ENCODE measurements around the gene OTOP3.

Gene OTOP3

DNA sequence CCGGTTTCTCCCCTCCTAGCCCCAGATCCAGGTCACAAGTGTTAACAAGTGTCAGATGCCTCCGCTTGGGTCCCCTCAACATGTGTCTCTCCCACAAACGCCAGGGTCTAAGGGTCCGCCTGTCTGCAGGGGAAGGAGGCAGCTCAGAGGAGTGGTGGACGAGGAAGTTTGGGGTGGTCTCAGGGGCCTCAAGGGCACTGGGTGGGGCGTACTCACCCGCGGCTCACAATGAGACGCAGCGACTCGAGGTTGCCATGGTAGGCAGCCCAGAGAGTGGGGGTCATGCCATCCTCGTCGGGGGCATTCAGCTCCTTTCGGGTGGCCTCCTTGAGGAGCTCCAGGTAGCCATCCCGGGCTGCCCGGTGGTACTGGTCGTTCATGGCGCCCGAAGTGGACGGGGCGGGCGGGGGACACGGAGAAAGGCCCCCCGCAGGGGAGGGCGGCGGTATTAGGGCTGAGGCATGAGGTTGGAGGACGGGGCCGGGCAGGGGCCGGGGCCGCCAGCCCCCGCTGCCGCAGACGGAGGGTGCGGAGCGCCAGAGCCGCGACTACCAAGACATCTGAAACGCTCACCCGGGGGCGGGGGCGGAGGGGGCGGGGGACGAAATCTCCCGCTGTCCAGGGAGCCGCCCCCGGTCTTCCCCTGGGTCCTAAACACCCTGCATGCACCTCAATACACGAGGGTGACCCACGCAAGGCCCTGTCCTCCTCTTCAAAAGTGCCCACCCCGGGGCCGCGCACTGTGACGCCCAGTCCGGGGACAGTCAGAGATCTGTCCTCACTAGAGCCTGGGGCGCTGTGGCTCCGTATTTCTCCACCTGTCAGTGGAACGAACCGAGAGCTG, 12.8 kb upstream of the OTOP3 start, which contains the start of gene USH1G:
Gene USH1G (minus strand): TSS at position 562 of the 844 bp plus-strand sequence. CDS start 182 bp downstream, at position 380.
- H3K27ac ChIP-seq: no peak within 1 kb of the TSS
- no peak for TF ChIP-seq ZFX (IDR thresholded peaks at IDR 0.05; ENCODE audit: borderline replicate concordance)
- TF ChIP-seq, protein P1, sequence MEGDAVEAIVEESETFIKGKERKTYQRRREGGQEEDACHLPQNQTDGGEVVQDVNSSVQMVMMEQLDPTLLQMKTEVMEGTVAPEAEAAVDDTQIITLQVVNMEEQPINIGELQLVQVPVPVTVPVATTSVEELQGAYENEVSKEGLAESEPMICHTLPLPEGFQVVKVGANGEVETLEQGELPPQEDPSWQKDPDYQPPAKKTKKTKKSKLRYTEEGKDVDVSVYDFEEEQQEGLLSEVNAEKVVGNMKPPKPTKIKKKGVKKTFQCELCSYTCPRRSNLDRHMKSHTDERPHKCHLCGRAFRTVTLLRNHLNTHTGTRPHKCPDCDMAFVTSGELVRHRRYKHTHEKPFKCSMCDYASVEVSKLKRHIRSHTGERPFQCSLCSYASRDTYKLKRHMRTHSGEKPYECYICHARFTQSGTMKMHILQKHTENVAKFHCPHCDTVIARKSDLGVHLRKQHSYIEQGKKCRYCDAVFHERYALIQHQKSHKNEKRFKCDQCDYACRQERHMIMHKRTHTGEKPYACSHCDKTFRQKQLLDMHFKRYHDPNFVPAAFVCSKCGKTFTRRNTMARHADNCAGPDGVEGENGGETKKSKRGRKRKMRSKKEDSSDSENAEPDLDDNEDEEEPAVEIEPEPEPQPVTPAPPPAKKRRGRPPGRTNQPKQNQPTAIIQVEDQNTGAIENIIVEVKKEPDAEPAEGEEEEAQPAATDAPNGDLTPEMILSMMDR (IDR thresholded peaks at IDR 0.05): no peak

DNA sequence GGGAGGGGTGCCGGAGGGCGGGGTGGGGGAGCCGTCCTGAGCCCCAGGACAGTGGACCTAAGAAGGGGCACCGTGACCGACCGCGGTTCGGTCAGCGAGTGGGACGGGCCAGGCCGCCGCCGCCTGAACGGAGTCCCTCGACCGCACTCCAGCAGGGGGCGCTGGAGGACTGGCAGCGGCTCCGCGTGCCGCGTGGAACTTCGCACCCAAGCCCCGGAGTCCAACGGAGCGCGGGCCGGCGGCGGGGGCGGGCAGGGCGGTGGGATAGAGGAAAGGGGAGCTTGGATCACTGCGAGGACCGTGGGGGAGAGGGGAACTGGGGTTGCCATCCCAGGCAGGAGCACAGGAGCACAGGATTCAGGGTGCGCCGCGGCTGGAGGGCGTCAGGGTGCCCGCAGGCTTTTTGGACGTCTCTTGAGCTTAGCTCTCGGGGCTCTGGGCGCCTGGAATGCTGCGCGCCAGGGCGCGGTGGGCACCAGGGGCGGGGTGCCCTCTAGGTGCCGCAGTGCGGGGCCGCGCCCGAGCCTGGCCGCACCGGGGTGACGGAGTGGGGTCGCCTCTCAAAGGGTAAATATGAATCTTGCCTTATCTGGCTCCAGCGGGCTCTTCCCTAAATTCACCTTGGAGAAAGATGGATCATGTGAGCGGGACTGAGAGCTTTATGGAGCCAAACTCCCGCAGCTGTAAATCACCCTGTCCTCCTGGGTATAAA, 12.0 kb upstream of the OTOP3 start:
- no peak overlapping the region for H3K27ac ChIP-seq
- TF ChIP-seq, protein P1 (IDR thresholded peaks at IDR 0.05): peak; percentile 96
- TF ChIP-seq ZFX (IDR thresholded peaks at IDR 0.05; ENCODE audit: borderline replicate concordance): no peak

DNA sequence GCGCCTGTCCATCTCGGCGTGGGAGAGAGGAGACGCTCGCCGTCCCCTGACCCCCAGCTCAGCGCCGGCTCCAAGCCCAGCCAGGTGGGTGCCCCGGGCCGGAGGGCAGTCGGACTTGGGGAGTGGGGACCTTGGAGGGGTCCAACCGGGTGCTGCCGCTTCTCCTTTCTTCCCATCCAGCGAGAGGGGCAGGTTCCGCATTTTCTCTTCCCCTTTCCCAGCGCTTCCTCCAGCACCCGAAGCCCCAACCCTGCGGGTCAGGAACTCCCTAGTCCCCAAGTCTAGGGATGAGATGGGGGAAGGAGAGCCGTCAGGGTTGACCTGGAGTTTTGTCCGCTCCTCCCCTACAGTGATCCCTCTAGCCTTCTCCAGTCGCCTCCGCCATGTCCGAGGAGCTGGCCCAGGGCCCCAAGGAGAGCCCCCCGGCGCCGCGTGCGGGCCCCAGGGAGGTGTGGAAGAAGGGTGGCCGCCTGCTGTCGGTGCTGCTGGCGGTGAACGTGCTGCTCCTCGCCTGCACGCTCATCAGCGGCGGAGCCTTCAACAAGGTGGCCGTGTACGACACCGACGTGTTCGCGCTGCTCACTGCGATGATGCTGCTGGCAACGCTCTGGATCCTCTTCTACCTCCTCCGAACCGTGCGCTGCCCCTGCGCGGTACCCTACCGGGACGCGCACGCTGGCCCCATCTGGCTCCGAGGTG, 11.3 kb upstream of the OTOP3 start, which contains the start of gene OTOP2:
Gene OTOP2 (plus strand): TSS at position 24 of the 699 bp plus-strand sequence. CDS start 360 bp downstream, at position 384.
- TF ChIP-seq, protein P1 (IDR thresholded peaks at IDR 0.05): no peak
- no peak for TF ChIP-seq ZFX (IDR thresholded peaks at IDR 0.05; ENCODE audit: borderline replicate concordance)
- no peak within 1 kb of the TSS for H3K27ac ChIP-seq

DNA sequence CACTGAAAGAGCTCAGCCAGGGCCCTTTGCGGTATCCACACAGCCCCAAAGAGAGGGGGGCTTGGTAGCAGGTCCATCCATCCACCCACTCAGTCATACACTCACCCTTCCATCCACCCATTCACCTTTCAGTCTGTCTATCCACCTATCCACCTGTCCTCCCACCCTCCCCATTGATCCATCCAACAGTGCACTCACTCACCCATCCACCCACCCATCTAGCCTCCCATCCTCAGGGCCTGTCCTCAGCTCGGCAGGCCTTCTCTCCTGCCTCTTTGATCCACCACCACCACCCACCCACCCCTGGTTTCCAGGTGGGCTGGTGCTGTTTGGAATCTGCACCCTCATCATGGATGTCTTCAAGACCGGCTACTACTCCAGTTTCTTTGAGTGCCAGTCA, 10.5 kb upstream of the OTOP3 start:
- no peak for TF ChIP-seq ZFX (IDR thresholded peaks at IDR 0.05; ENCODE audit: borderline replicate concordance)
- TF ChIP-seq, protein P1 (IDR thresholded peaks at IDR 0.05): no peak
- no peak overlapping the region for H3K27ac ChIP-seq

DNA sequence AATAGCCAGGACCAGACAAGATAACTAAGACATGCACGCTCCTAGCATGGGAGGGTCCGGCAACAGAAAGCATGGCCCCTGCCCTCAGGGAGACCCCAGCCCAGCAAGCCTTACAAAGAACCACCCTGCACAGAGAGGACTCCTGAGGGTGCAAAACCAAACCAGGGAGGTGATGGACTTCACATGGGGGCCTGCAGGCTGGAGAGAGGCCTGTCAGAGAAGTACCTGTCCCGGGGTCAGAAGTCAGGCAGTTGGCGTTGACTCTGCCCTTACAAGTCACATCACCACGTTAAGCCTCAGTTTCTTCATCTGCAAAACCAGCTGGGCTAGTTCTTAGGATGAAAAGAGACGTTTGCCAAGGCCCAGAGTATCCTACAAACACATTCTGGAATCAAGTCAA, 6.9 kb upstream of the OTOP3 start:
- TF ChIP-seq, protein P1 (IDR thresholded peaks at IDR 0.05): no peak
- TF ChIP-seq ZFX (IDR thresholded peaks at IDR 0.05; ENCODE audit: borderline replicate concordance): no peak
- H3K27ac ChIP-seq: no peak overlapping the region

DNA sequence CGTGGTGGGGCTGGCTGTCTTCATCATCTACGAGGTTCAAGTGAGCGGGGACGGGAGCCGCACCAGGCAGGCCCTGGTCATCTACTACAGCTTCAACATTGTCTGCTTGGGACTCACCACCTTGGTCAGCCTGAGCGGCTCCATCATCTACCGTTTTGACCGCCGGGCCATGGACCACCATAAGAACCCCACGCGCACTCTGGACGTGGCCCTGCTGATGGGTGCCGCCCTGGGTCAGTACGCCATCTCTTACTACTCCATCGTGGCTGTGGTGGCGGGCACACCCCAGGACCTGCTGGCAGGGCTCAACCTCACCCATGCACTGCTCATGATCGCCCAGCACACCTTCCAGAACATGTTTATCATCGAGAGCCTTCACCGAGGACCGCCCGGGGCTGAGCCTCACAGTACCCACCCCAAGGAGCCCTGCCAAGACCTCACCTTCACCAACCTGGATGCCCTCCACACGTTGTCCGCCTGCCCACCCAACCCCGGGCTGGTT, 5.1 kb upstream of the OTOP3 start:
- H3K27ac ChIP-seq: no peak overlapping the region
- TF ChIP-seq, protein P1 (IDR thresholded peaks at IDR 0.05): no peak
- TF ChIP-seq ZFX (IDR thresholded peaks at IDR 0.05; ENCODE audit: borderline replicate concordance): no peak
